Heart left ventricle (tissue), 13 donors: Measurements from ENCODE around the gene FUCA1.

Experiments used
- POLR2A ChIP-seq, 2 donors: fragments of 450-650 bp; IDR thresholded peaks; one replicate each; pipeline ENCODE4 v1.6.1; 2017; ENCODE audit warnings: antibody characterized with exemption in 2 of 2, mild to moderate bottlenecking in 2 of 2, moderate library complexity in 2 of 2
- TF ChIP-seq, protein P1 (sequence below), 12 donors: fragments of 200-600 bp; sonication (generic) in 4 of 12; IDR thresholded peaks; one replicate each; pipeline versions ENCODE4 v1.5.0 to v1.8.0; 2018 to 2022; ENCODE audit warnings: antibody characterized with exemption in 12 of 12, mild to moderate bottlenecking in 5 of 12
- donor health status: ischemic (EF 13 %, LVEDD 7.1; RV severe dilation, severe dysfunction).
- donor health status: DM: no; HTN: yes; CAD: no.
- donor health status: DM: no; HTN: no; CAD: no.
- donor health status: ischemic (EF 25% LVEDD 6.9; RV normal size, moderate dysfunction).
- donor health status: ischemic (EF 25% LVEDD 5.7; RV mildly dilated, moderate dysfunction).
- donor health status: ischemic (EF 35%, LVEDD 5.7; RV mildly dilated, moderate dysfunction).
- donor health status: nonischemic (EF 11% LVEDD 7.7; RV severe dilation, severe dysfunction).
- donor health status: DM: yes; HTN: yes; CAD: no.
- donor health status: PGD.
- donor health status: ischemic (EF 29% LVEDD 5.4; RV normal size, mild dysfunction).
- donor health status: nonischemic (EF 23%, LVEDD 6.1; RV moderate dilation, normal function).

DNA sequence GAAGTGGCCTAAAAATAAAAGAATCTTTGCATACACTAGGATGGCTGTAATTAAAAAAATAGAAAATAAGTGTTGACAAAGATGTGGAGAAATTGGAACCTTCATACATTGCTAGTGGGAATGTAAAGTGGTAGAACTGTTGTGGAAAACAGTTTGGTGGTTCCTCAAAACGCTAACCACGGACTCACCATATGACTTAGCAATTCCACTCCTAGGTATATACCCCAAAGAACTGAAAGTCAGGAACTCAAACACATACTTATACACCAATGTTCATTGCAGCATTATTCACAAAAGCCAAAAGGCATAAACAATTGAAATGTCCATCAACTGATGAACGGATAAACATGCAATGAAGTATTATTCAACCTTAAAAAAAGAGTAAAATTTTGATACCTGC, 32.1 kb downstream of the FUCA1 start:
- no peak for TF ChIP-seq POLR2A (IDR thresholded peaks at IDR 0.05)
- TF ChIP-seq, protein P1, sequence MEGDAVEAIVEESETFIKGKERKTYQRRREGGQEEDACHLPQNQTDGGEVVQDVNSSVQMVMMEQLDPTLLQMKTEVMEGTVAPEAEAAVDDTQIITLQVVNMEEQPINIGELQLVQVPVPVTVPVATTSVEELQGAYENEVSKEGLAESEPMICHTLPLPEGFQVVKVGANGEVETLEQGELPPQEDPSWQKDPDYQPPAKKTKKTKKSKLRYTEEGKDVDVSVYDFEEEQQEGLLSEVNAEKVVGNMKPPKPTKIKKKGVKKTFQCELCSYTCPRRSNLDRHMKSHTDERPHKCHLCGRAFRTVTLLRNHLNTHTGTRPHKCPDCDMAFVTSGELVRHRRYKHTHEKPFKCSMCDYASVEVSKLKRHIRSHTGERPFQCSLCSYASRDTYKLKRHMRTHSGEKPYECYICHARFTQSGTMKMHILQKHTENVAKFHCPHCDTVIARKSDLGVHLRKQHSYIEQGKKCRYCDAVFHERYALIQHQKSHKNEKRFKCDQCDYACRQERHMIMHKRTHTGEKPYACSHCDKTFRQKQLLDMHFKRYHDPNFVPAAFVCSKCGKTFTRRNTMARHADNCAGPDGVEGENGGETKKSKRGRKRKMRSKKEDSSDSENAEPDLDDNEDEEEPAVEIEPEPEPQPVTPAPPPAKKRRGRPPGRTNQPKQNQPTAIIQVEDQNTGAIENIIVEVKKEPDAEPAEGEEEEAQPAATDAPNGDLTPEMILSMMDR (IDR thresholded peaks at IDR 0.05) = no peak
